SH-SY5Y (cell line): ENCODE data around the gene EML5.

Experiments
- GATA2 ChIP-seq: IDR thresholded peaks from 2 replicates; pipeline ENCODE4 v1.6.1; 2011; ENCODE audit warnings: mild to moderate bottlenecking, low read depth, low read length
- GATA3 ChIP-seq: IDR thresholded peaks from 2 replicates; pipeline ENCODE4 v1.6.1; 2011; ENCODE audit warnings: low read depth, mild to moderate bottlenecking, low read length, moderate library complexity

- no peak for TF ChIP-seq GATA2
- TF ChIP-seq GATA3 = 0 out of 2 replicates have a peak, but pooled peaks have one; percentile 13
Observed at GRCh38 chr14:88681755-88682494, 110.8 kb downstream of the EML5 start.
